T-helper 17 cell (primary cell): Measurements from ENCODE around the gene GLIS1. TPM values are rescaled to one million over a fixed set of nuclear protein-coding genes. Genes with fewer than 3 reads are reported as not detected.

Experiments used
- ATAC-seq: fragments of 150-1000 bp; cut with Tn5 transposase; 2 replicates; pipeline ENCODE4 v1.10.0; 2021; ENCODE audit warnings: mild to moderate bottlenecking, moderate library complexity
- DNase-seq, 3 donors: peaks; one replicate each; pipeline versions ENCODE4 v3.0.0 to v3.0.0-alpha.2; 2020 to 2021
- H3K9me3 ChIP-seq: one replicate; pipeline ENCODE4 v1.7.0; 2013; ENCODE audit warnings: low read length, mild to moderate bottlenecking; ENCODE audit not compliant: control insufficient read depth, poor library complexity, severe bottlenecking
- H3K27ac Mint-ChIP-seq: one replicate; pipeline ENCODE4 v1.8.0; 2022; ENCODE audit warnings: mild to moderate bottlenecking, moderate library complexity, mixed read lengths
- H3K27me3 Mint-ChIP-seq: one replicate; pipeline ENCODE4 v1.8.0; 2022; ENCODE audit warnings: mixed read lengths
- H3K36me3 Mint-ChIP-seq: one replicate; pipeline ENCODE4 v1.8.0; 2022; ENCODE audit warnings: low read depth, mixed read lengths
- H3K4me1 Mint-ChIP-seq: one replicate; pipeline ENCODE4 v1.8.0; 2022; ENCODE audit warnings: mild to moderate bottlenecking, mixed read lengths
- H3K4me3 Mint-ChIP-seq: one replicate; pipeline ENCODE4 v1.8.0; 2022; ENCODE audit warnings: mild to moderate bottlenecking, moderate library complexity, mixed read lengths
- total RNA-seq, 4 donors: library from RNA in 2 of 4; stranded (reverse) in 2 of 4; gene quantifications; one replicate each; pipeline ENCODE4 v1.2.3 and lab custom pipeline; 2022 to 2026

GLIS1 gene
- total RNA-seq, 2 donors from 2014 or later = not detected

GRCh38 chr1:53462769-53463501, 276.0 kb downstream of the GLIS1 start:
- no peak for ATAC-seq
- H3K27me3 Mint-ChIP-seq = no peaks in the 10 kb centered on the region
- H3K36me3 Mint-ChIP-seq = no peaks in the 10 kb centered on the region
- no peaks in the 10 kb centered on the region for H3K9me3 ChIP-seq
- no peak for DNase-seq
- no peak overlapping the region for H3K27ac Mint-ChIP-seq
- peaks cover 3% of the 10 kb centered on the region for H3K4me1 Mint-ChIP-seq
- no peak overlapping the region for H3K4me3 Mint-ChIP-seq

- Mint-ChIP-seq H3K27me3 (no peaks in the 10 kb centered on the region), H3K36me3 (no peaks in the 10 kb centered on the region), H3K4me1 (no peaks in the 10 kb centered on the region), H3K27ac (no peak overlapping the region), H3K4me3 (no peak overlapping the region)
- DNase-seq (no peak), ATAC-seq (no peak)
- H3K9me3 ChIP-seq = no peaks in the 10 kb centered on the region
These were observed 276.8 kb downstream of the GLIS1 start for GRCh38 chr1:53462193-53462592.

- Mint-ChIP-seq H3K4me1 (no peaks in the 10 kb centered on the region), H3K4me3 (no peak overlapping the region), H3K36me3 (no peaks in the 10 kb centered on the region), H3K27ac (no peak overlapping the region), H3K27me3 (no peaks in the 10 kb centered on the region)
- no peaks in the 10 kb centered on the region for H3K9me3 ChIP-seq
- DNase-seq (no peak), ATAC-seq (no peak)
These were observed 277.5 kb downstream of the GLIS1 start for GRCh38 chr1:53461323-53462044.

GRCh38 chr1:53460666-53461322, 278.2 kb downstream of the GLIS1 start:
- Mint-ChIP-seq H3K4me1 (no peaks in the 10 kb centered on the region), H3K36me3 (no peaks in the 10 kb centered on the region), H3K27me3 (no peaks in the 10 kb centered on the region), H3K27ac (no peak overlapping the region), H3K4me3 (no peak overlapping the region)
- H3K9me3 ChIP-seq = no peaks in the 10 kb centered on the region
- ATAC-seq (no peak), DNase-seq (no peak)

GRCh38 chr1:53460211-53460634, 278.7 kb downstream of the GLIS1 start:
- Mint-ChIP-seq H3K36me3 (no peaks in the 10 kb centered on the region), H3K27ac (no peak overlapping the region), H3K4me3 (no peak overlapping the region), H3K4me1 (no peaks in the 10 kb centered on the region), H3K27me3 (peaks cover under 1% of the 10 kb centered on the region)
- DNase-seq = no peak
- H3K9me3 ChIP-seq = no peaks in the 10 kb centered on the region
- no peak for ATAC-seq

GRCh38 chr1:53459321-53460175, 279.4 kb downstream of the GLIS1 start, which contains the start of gene DMRTB1:
Gene DMRTB1 (plus strand): TSS chr1:53459399. CDS start chr1:53459454, 55 bp downstream.
- H3K27me3 Mint-ChIP-seq = peaks cover 7% of the 10 kb centered on the region
- ATAC-seq (no peak), DNase-seq (no peak)
- H3K27ac Mint-ChIP-seq = no peak within 1 kb of the TSS
- no peaks in the 10 kb centered on the region for H3K9me3 ChIP-seq
- H3K4me3 Mint-ChIP-seq = no peak within 1 kb of the TSS
- peaks cover 1% of the 10 kb centered on the region for H3K36me3 Mint-ChIP-seq
- no peaks in the 10 kb centered on the region for H3K4me1 Mint-ChIP-seq

GRCh38 chr1:53458634-53459033, 280.3 kb downstream of the GLIS1 start:
- no peak overlapping the region for H3K4me3 Mint-ChIP-seq
- no peaks in the 10 kb centered on the region for H3K9me3 ChIP-seq
- H3K27ac Mint-ChIP-seq = no peak overlapping the region
- ATAC-seq (no peak), DNase-seq (no peak)
- peaks cover 4% of the 10 kb centered on the region for H3K36me3 Mint-ChIP-seq
- H3K27me3 Mint-ChIP-seq = peaks cover 16% of the 10 kb centered on the region
- H3K4me1 Mint-ChIP-seq = no peaks in the 10 kb centered on the region

Other genes with a start within 250 kb of the GLIS1 start
- gene NDC1, start 99.1 kb upstream of the GLIS1 start, total RNA-seq = 1 to 10 TPM; 5.4 to 6.3 TPM
- 10 to 100 TPM in 1 of 2 donors, 1 to 10 TPM in 1; 8.8 to 10.3 TPM for gene YIPF1, start 150.6 kb upstream of the GLIS1 start, total RNA-seq
- gene DIO1, start 155.0 kb upstream of the GLIS1 start, total RNA-seq = not detected
- gene IFT25, start 206.5 kb upstream of the GLIS1 start, total RNA-seq = 10 to 100 TPM; 17.3 to 23.7 TPM
- gene LRRC42, start 207.2 kb upstream of the GLIS1 start, total RNA-seq = 1 to 10 TPM; 5.8 to 7.4 TPM